WTC11 (cell line): ENCODE data around the gene EFS. TPM values are rescaled to one million over a fixed set of nuclear protein-coding genes. Genes with fewer than 3 reads are reported as not detected.

ENCODE experiments used
- ATAC-seq: fragments of 200-7000 bp; cut with Tn5 transposase; 2 replicates; pipeline ENCODE4 v1.10.0; 2021; ENCODE audit warnings: mild to moderate bottlenecking, moderate library complexity
- CTCF ChIA-PET: fragments of 300-600 bp; sonication (Branson Sonifier 250); formaldehyde crosslinking; loops from one replicate; lab custom pipeline; 2021; ENCODE audit warnings: antibody characterized with exemption; lab: Charles Lee
- POLR2A ChIA-PET: fragments of 350-600 bp; sonication (Branson Sonifier 250); formaldehyde crosslinking; loops from one replicate; lab custom pipeline; 2021; ENCODE audit warnings: antibody characterized with exemption; lab: Charles Lee
- DNase-seq: peaks from one replicate; pipeline ENCODE4 v3.0.0; 2021; ENCODE audit warnings: low spot score
- H3K27ac Mint-ChIP-seq: 2 replicates; pipeline ENCODE4 v1.8.0; 2021; ENCODE audit warnings: mixed read lengths
- H3K27me3 Mint-ChIP-seq: 2 replicates; pipeline ENCODE4 v1.8.0; 2021; ENCODE audit warnings: low read depth, mild to moderate bottlenecking, moderate library complexity, mixed read lengths
- H3K36me3 Mint-ChIP-seq: 2 replicates; pipeline ENCODE4 v1.8.0; 2021; ENCODE audit warnings: mixed read lengths
- H3K4me1 Mint-ChIP-seq: 2 replicates; pipeline ENCODE4 v1.8.0; 2022; ENCODE audit warnings: mixed read lengths
- H3K4me3 Mint-ChIP-seq: 2 replicates; pipeline ENCODE4 v1.8.0; 2021; ENCODE audit warnings: mild to moderate bottlenecking, moderate library complexity, mixed read lengths
- H3K9me3 Mint-ChIP-seq: 2 replicates; pipeline ENCODE4 v1.8.0; 2021; ENCODE audit warnings: mixed read lengths
- AR ChIP-seq: fragments of 250-450 bp; sonication (Bioruptor Pico); IDR thresholded peaks from 2 replicates; pipeline ENCODE4 v1.9.0; 2021; ENCODE audit warnings: mild to moderate bottlenecking
- ARID4B ChIP-seq: sonication (generic); formaldehyde crosslinking; IDR thresholded peaks from 2 replicates; pipeline ENCODE4 v1.8.0; 2023; ENCODE audit warnings: missing genetic modification reagents, mild to moderate bottlenecking, borderline replicate concordance
- ERG ChIP-seq: fragments of 250-450 bp; sonication (Bioruptor Pico); IDR thresholded peaks from 2 replicates; pipeline ENCODE4 v1.8.0; 2021; ENCODE audit warnings: mild to moderate bottlenecking
- FOXJ3 ChIP-seq: sonication (generic); formaldehyde crosslinking; IDR thresholded peaks from 2 replicates; pipeline ENCODE4 v1.9.0; 2021; ENCODE audit warnings: missing genetic modification reagents, mild to moderate bottlenecking, borderline replicate concordance
- GABPB1 ChIP-seq: sonication (generic); formaldehyde crosslinking; IDR thresholded peaks from 2 replicates; pipeline ENCODE4 v1.8.1; 2023; ENCODE audit warnings: mild to moderate bottlenecking, missing genetic modification reagents
- GTF2I ChIP-seq: fragments of 250-450 bp; sonication (Bioruptor Pico); conservative IDR thresholded peaks from 2 replicates; pipeline ENCODE4 v1.4.0; 2021; ENCODE audit warnings: mild to moderate bottlenecking
- HMGXB4 ChIP-seq: sonication (generic); formaldehyde crosslinking; IDR thresholded peaks from 2 replicates; pipeline ENCODE4 v1.8.1; 2023; ENCODE audit warnings: mild to moderate bottlenecking, moderate library complexity, missing genetic modification reagents
- IRF1 ChIP-seq: sonication (generic); formaldehyde crosslinking; IDR thresholded peaks from 2 replicates; pipeline ENCODE4 v1.8.0; 2023; ENCODE audit warnings: missing genetic modification reagents
- IRF2 ChIP-seq: sonication (generic); formaldehyde crosslinking; IDR thresholded peaks from 2 replicates; pipeline ENCODE4 v1.8.0; 2022; ENCODE audit warnings: low read depth, missing genetic modification reagents, borderline replicate concordance
- JAZF1 ChIP-seq: fragments of 250-450 bp; sonication (Bioruptor Pico); IDR thresholded peaks from 2 replicates; pipeline ENCODE4 v1.9.0; 2021; ENCODE audit warnings: moderate library complexity, mild to moderate bottlenecking, inconsistent platforms
- JUN ChIP-seq: sonication (generic); formaldehyde crosslinking; IDR thresholded peaks from 2 replicates; pipeline ENCODE4 v1.8.0; 2023; ENCODE audit warnings: mild to moderate bottlenecking, missing genetic modification reagents
- MLX ChIP-seq: sonication (generic); formaldehyde crosslinking; IDR thresholded peaks from 2 replicates; pipeline ENCODE4 v1.8.1; 2023; ENCODE audit warnings: mild to moderate bottlenecking, missing genetic modification reagents, moderate library complexity
- MYBL2 ChIP-seq: sonication (generic); formaldehyde crosslinking; IDR thresholded peaks from 2 replicates; pipeline ENCODE4 v1.8.1; 2023; ENCODE audit warnings: mild to moderate bottlenecking, moderate library complexity, missing genetic modification reagents
- NFATC4 ChIP-seq: fragments of 250-450 bp; sonication (Bioruptor Pico); IDR thresholded peaks from 2 replicates; pipeline ENCODE4 v1.9.0; 2021; ENCODE audit warnings: mild to moderate bottlenecking
- NR3C1 ChIP-seq: sonication (generic); formaldehyde crosslinking; conservative IDR thresholded peaks from 2 replicates; pipeline ENCODE4 v1.8.1; 2023; ENCODE audit warnings: low read depth, mild to moderate bottlenecking, missing genetic modification reagents
- RELA ChIP-seq: sonication (generic); formaldehyde crosslinking; IDR thresholded peaks from 2 replicates; pipeline ENCODE4 v1.8.1; 2022; ENCODE audit warnings: missing genetic modification reagents, mild to moderate bottlenecking, borderline replicate concordance
- TP53 ChIP-seq: sonication (generic); formaldehyde crosslinking; IDR thresholded peaks from 2 replicates; pipeline ENCODE4 v1.8.1; 2023; ENCODE audit warnings: mild to moderate bottlenecking, missing genetic modification reagents
- USF1 ChIP-seq: sonication (generic); formaldehyde crosslinking; IDR thresholded peaks from 2 replicates; pipeline ENCODE4 v1.8.0; 2022; ENCODE audit warnings: mild to moderate bottlenecking, missing genetic modification reagents
- ZBTB21 ChIP-seq: sonication (generic); formaldehyde crosslinking; IDR thresholded peaks from 2 replicates; pipeline ENCODE4 v1.8.1; 2023; ENCODE audit warnings: mild to moderate bottlenecking, missing genetic modification reagents, borderline replicate concordance
- ZMAT4 ChIP-seq: fragments of 250-450 bp; sonication (Bioruptor Pico); IDR thresholded peaks from 2 replicates; pipeline ENCODE4 v1.9.0; 2021; ENCODE audit warnings: mild to moderate bottlenecking
- ZNF138 ChIP-seq: sonication (generic); formaldehyde crosslinking; conservative IDR thresholded peaks from 2 replicates; pipeline ENCODE4 v1.8.1; 2022; ENCODE audit warnings: mild to moderate bottlenecking, moderate library complexity, missing genetic modification reagents
- ZNF416 ChIP-seq: fragments of 250-450 bp; sonication (Bioruptor Pico); IDR thresholded peaks from 2 replicates; pipeline ENCODE4 v1.9.0; 2021; ENCODE audit warnings: mild to moderate bottlenecking, inconsistent platforms
- total RNA-seq: library from RNA; stranded (reverse); gene quantifications from 3 replicates; pipeline ENCODE4 v1.2.3, GENCODE V29; 2021

The EFS gene
- total RNA-seq, 1 experiment from 2014 or later: 35.3 TPM

- no peak for TF ChIP-seq IRF2 (CRISPR knock-in tag)
- TF ChIP-seq GABPB1: no peak
These were observed 6.3 kb downstream of the EFS start (continued) for GRCh38 chr14:23358553-23359166.

- H3K9me3 Mint-ChIP-seq: no peaks in the 10 kb centered on the region
- ATAC-seq (no peak), DNase-seq (no peak)
- POLR2A ChIA-PET: no interaction called here
- peaks cover 15% of the 10 kb centered on the region for H3K36me3 Mint-ChIP-seq
- H3K4me1 Mint-ChIP-seq: peaks cover 10% of the 10 kb centered on the region
- H3K27ac Mint-ChIP-seq: no peak overlapping the region
- TF ChIP-seq NFATC4 (no peak), TP53 (CRISPR knock-in tag) (no peak), HMGXB4 (no peak), JAZF1 (CRISPR knock-in tag) (no peak), GTF2I (CRISPR knock-in tag) (no peak), GABPB1 (no peak), ERG (CRISPR knock-in tag) (no peak), ZBTB21 (CRISPR knock-in tag) (no peak), ZNF416 (CRISPR knock-in tag) (no peak), ZMAT4 (no peak), RELA (CRISPR knock-in tag) (no peak), IRF1 (no peak), MYBL2 (CRISPR knock-in tag) (no peak), JUN (CRISPR knock-in tag) (no peak)
- peaks cover 20% of the 10 kb centered on the region for H3K27me3 Mint-ChIP-seq
- H3K4me3 Mint-ChIP-seq: no peak overlapping the region
- CTCF ChIA-PET: interaction anchor here (1.0 to 6.5 kb wide), 3 partner anchors 22 to 99 kb away, joined by 3 to 95 read pairs (median 4); no protein-coding TSS in a partner anchor
These were observed 6.9 kb downstream of the EFS start for GRCh38 chr14:23358042-23358441.

- peaks cover 21% of the 10 kb centered on the region for H3K27me3 Mint-ChIP-seq
- ATAC-seq (no peak), DNase-seq (no peak)
- H3K4me3 Mint-ChIP-seq: no peak overlapping the region
- no peaks in the 10 kb centered on the region for H3K9me3 Mint-ChIP-seq
- CTCF ChIA-PET: interaction anchor here (1.0 to 1.4 kb wide), 2 partner anchors 23 to 99 kb away, joined by 3 to 4 read pairs; no protein-coding TSS in a partner anchor
- H3K27ac Mint-ChIP-seq: no peak overlapping the region
- peaks cover 14% of the 10 kb centered on the region for H3K36me3 Mint-ChIP-seq
- POLR2A ChIA-PET: no interaction called here
- H3K4me1 Mint-ChIP-seq: peaks cover 8% of the 10 kb centered on the region
- TF ChIP-seq ZNF138 (CRISPR knock-in tag): no peak
- no peak for TF ChIP-seq FOXJ3 (CRISPR knock-in tag)
- TF ChIP-seq USF1 (CRISPR knock-in tag): no peak
- TF ChIP-seq NR3C1 (CRISPR knock-in tag): no peak
- no peak for TF ChIP-seq ARID4B
- no peak for TF ChIP-seq MLX (CRISPR knock-in tag)
- no peak for TF ChIP-seq AR (CRISPR knock-in tag)
These were observed 7.7 kb downstream of the EFS start for GRCh38 chr14:23357261-23357660.
